Keratinocyte (primary cell): ENCODE measurements around the gene SATB2. TPM values are rescaled to one million over a fixed set of nuclear protein-coding genes. Genes with fewer than 3 reads are reported as not detected.

Experiments
- DNase-seq: peaks from one replicate; pipeline ENCODE4 v3.0.0-alpha.2; 2011; ENCODE audit warnings: low read depth, missing footprints, low spot score
- FAIRE-seq: peaks from 2 replicates; lab custom pipeline; 2011; peaks lifted over from hg19 to GRCh38; lab: Jason Lieb, UNC
- H2AFZ ChIP-seq: 2 replicates; pipeline ENCODE4 v1.6.0; 2012; ENCODE audit warnings: low read length, control low read depth, inconsistent platforms; ENCODE audit not compliant: control insufficient read depth
- H3K27ac ChIP-seq: 2 replicates; pipeline ENCODE4 v1.5.1; 2011; ENCODE audit warnings: low read length; ENCODE audit not compliant: control insufficient read depth, insufficient read depth
- H3K27me3 ChIP-seq: 3 replicates; pipeline ENCODE4 v1.6.0; 2011; ENCODE audit warnings: low read length; ENCODE audit not compliant: control insufficient read depth, insufficient read depth; ENCODE audit errors: extremely low read depth
- H3K36me3 ChIP-seq, 2 experiments: 2 replicates in 1 of 2; 3 replicates in 1 of 2; pipeline ENCODE4 v1.5.1; 2011; ENCODE audit warnings: low read length in 2 of 2, mild to moderate bottlenecking in 1 of 2; ENCODE audit not compliant: control insufficient read depth in 2 of 2, insufficient read depth in 2 of 2; ENCODE audit errors: extremely low read depth in 1 of 2
- H3K4me1 ChIP-seq: 3 replicates; pipeline ENCODE4 v1.5.1; 2011; ENCODE audit warnings: low read length; ENCODE audit not compliant: control insufficient read depth, insufficient read depth; ENCODE audit errors: extremely low read depth
- H3K4me2 ChIP-seq: 3 replicates; pipeline ENCODE4 v1.6.0; 2011; ENCODE audit warnings: low read depth, low read length; ENCODE audit not compliant: control insufficient read depth, insufficient read depth; ENCODE audit errors: extremely low read depth
- H3K4me3 ChIP-seq, 3 experiments: fragments of 200-600 bp in 1 of 3; sonication (generic) in 1 of 3; 2 replicates in 2 of 3; 3 replicates in 1 of 3; pipeline ENCODE4 v1.5.1; 2011 to 2016; ENCODE audit warnings: low read length in 3 of 3, mild to moderate bottlenecking in 3 of 3, control low read depth in 2 of 3, inconsistent platforms in 1 of 3, low read depth in 1 of 3, mixed read lengths in 1 of 3, mixed run types in 1 of 3, moderate library complexity in 1 of 3; ENCODE audit not compliant: control insufficient read depth in 2 of 3, insufficient read depth in 2 of 3; ENCODE audit errors: extremely low read depth in 1 of 3
- H3K79me2 ChIP-seq: 2 replicates; pipeline ENCODE4 v1.6.0; 2012; ENCODE audit warnings: low read length; ENCODE audit not compliant: control insufficient read depth, insufficient read depth
- H3K9ac ChIP-seq: 3 replicates; pipeline ENCODE4 v1.6.0; 2011; ENCODE audit warnings: low read length; ENCODE audit not compliant: control insufficient read depth, insufficient read depth; ENCODE audit errors: extremely low read depth
- H3K9me1 ChIP-seq: 3 replicates; pipeline ENCODE4 v1.6.0; 2011; ENCODE audit warnings: low read length; ENCODE audit not compliant: control insufficient read depth, insufficient read depth; ENCODE audit errors: extremely low read depth
- H3K9me3 ChIP-seq: 2 replicates; pipeline ENCODE4 v1.5.1; 2012; ENCODE audit warnings: low read depth, low read length; ENCODE audit not compliant: control insufficient read depth
- H4K20me1 ChIP-seq: 3 replicates; pipeline ENCODE4 v1.6.0; 2011; ENCODE audit warnings: low read length; ENCODE audit not compliant: control insufficient read depth, insufficient read depth; ENCODE audit errors: extremely low read depth
- EZH2 ChIP-seq: IDR thresholded peaks from one replicate; pipeline ENCODE4 v1.6.1; 2012; ENCODE audit warnings: inconsistent platforms, mild to moderate bottlenecking, low read length, moderate library complexity
- dilution Hi-C: fragments of 300-500 bp; cut with MboI; formaldehyde crosslinking; loops from one replicate; pipeline ENCODE4 v1.7.0; 2020; ENCODE audit warnings: low sequenced_read_pairs; ENCODE audit not compliant: extremely low pct_ligation_motif_present
- polyA plus RNA-seq, 5 experiments: library from polyadenylated mRNA; depleted of rRNA in 3 of 5; stranded (reverse) in 3 of 5; stranded (forward) in 1 of 5; unstranded in 1 of 5; fragments of >200 nt; gene quantifications; 1 replicate in 1 of 5; 2 replicates in 3 of 5; 3 replicates in 1 of 5; pipeline versions ENCODE4 v1.2.1 to v1.2.3, GENCODE V29; 2011 to 2012; ENCODE audit warnings: missing spikeins in 2 of 5, low read depth in 1 of 5, low replicate concordance in 1 of 5
- TF ChIP-seq, protein P1 (sequence below), 3 experiments: IDR thresholded peaks in 1 of 3; conservative IDR thresholded peaks in 1 of 3; optimal IDR thresholded peaks in 1 of 3; 2 replicates in 2 of 3; 3 replicates in 1 of 3; pipeline versions ENCODE3 to v1.5.1; 2011; ENCODE audit warnings: low read length in 3 of 3, mild to moderate bottlenecking in 3 of 3, moderate library complexity in 2 of 3, control low read depth in 1 of 3, inconsistent platforms in 1 of 3; ENCODE audit not compliant: insufficient read depth in 2 of 3; ENCODE audit errors: extremely low read depth in 1 of 3

The SATB2 gene
- polyA plus RNA-seq, 1 donor (not counting 4 experiments of a cell fraction or from before 2014, with no cell fraction given): 1.4 TPM

DNA sequence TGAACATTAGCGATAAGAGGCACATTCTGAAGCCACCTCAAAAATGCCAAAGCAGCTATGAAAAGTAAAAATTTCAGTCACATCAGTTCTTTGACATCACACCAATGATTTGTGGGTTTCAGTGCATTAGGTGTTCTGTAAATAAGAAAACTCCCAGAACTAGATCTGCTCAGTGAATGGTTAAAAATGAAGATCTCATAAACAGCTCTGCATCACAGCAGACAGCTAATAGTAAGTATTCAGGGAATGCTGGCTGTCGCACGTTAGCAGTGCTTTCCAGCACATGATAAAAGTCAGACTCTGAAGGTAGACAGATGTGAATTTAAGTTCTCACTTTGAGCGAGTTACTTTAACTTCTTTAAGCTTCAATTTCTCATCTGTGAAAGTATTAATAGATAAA is 154.9 kb downstream of the SATB2 start:
- H3K9me3 ChIP-seq: no peaks in the 10 kb centered on the region
- H3K4me2 ChIP-seq: no peak overlapping the region
- no peaks in the 10 kb centered on the region for H4K20me1 ChIP-seq
- H3K4me3 ChIP-seq: no peak overlapping the region
- H3K9ac ChIP-seq: no peak overlapping the region
- no peak for FAIRE-seq
- dilution Hi-C loops: no loop called here
- DNase-seq: no peak
- H3K4me1 ChIP-seq: no peaks in the 10 kb centered on the region
- no peaks in the 10 kb centered on the region for H3K79me2 ChIP-seq
- no peak overlapping the region for H2AFZ ChIP-seq
- H3K27me3 ChIP-seq: no peaks in the 10 kb centered on the region
- no peak for TF ChIP-seq EZH2
- TF ChIP-seq, protein P1, sequence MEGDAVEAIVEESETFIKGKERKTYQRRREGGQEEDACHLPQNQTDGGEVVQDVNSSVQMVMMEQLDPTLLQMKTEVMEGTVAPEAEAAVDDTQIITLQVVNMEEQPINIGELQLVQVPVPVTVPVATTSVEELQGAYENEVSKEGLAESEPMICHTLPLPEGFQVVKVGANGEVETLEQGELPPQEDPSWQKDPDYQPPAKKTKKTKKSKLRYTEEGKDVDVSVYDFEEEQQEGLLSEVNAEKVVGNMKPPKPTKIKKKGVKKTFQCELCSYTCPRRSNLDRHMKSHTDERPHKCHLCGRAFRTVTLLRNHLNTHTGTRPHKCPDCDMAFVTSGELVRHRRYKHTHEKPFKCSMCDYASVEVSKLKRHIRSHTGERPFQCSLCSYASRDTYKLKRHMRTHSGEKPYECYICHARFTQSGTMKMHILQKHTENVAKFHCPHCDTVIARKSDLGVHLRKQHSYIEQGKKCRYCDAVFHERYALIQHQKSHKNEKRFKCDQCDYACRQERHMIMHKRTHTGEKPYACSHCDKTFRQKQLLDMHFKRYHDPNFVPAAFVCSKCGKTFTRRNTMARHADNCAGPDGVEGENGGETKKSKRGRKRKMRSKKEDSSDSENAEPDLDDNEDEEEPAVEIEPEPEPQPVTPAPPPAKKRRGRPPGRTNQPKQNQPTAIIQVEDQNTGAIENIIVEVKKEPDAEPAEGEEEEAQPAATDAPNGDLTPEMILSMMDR (optimal IDR thresholded peaks at IDR 0.05 in 1 of 3, IDR thresholded peaks at IDR 0.05 in 1 of 3, conservative IDR thresholded peaks at IDR 0.05 in 1 of 3; ENCODE audit: extremely low read depth in 1 of 3, insufficient read depth in 2 of 3, low read length in 3 of 3): no peak
- no peaks in the 10 kb centered on the region for H3K36me3 ChIP-seq
- H3K27ac ChIP-seq: no peak overlapping the region
- H3K9me1 ChIP-seq: no peaks in the 10 kb centered on the region

DNA sequence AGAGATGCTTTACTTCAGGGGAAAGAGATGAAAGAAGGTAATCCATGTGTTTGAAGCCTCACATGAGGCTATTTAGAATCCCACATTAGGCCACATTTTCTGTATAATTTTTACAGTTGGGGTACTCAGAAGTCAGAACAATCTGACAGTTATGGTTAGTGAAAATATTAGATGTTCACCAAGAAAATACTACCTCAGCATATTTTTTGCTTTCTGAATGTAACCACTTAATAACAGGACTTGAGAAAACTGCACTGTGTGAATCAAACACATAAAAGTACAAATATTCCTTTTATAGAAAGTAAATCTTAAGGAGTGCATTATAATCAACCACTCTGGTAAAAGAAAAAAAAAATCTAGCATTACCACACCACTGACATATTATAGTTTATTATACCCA is 169.3 kb downstream of the SATB2 start:
- no peak for TF ChIP-seq EZH2
- TF ChIP-seq, protein P1 (optimal IDR thresholded peaks at IDR 0.05 in 1 of 3, IDR thresholded peaks at IDR 0.05 in 1 of 3, conservative IDR thresholded peaks at IDR 0.05 in 1 of 3; ENCODE audit: extremely low read depth in 1 of 3, insufficient read depth in 2 of 3, low read length in 3 of 3): no peak
- no peak overlapping the region for H2AFZ ChIP-seq
- H3K9me1 ChIP-seq: no peaks in the 10 kb centered on the region
- H3K9me3 ChIP-seq: no peaks in the 10 kb centered on the region
- H4K20me1 ChIP-seq: no peaks in the 10 kb centered on the region
- no peak overlapping the region for H3K27ac ChIP-seq
- no peaks in the 10 kb centered on the region for H3K27me3 ChIP-seq
- FAIRE-seq: no peak
- dilution Hi-C loops: no loop called here
- H3K79me2 ChIP-seq: no peaks in the 10 kb centered on the region
- H3K9ac ChIP-seq: no peak overlapping the region
- no peak overlapping the region for H3K4me2 ChIP-seq
- H3K4me1 ChIP-seq: no peaks in the 10 kb centered on the region
- H3K36me3 ChIP-seq: no peaks in the 10 kb centered on the region
- no peak overlapping the region for H3K4me3 ChIP-seq
- no peak for DNase-seq
